NT2/D1 (cell line): ENCODE measurements around the gene SLC24A3.

Source experiments
- DNase-seq: peaks from one replicate; pipeline ENCODE4 v3.0.0-alpha.2; 2011; ENCODE audit warnings: low read depth, low spot score
- H3K27me3 ChIP-seq: 2 replicates; pipeline ENCODE4 v1.6.0; 2011; ENCODE audit warnings: mild to moderate bottlenecking; ENCODE audit not compliant: insufficient read length, insufficient read depth
- H3K36me3 ChIP-seq: 2 replicates; pipeline ENCODE4 v1.6.1; 2011; ENCODE audit warnings: mild to moderate bottlenecking, low read length, mixed read lengths; ENCODE audit not compliant: insufficient read depth, insufficient read length
- H3K4me1 ChIP-seq: 2 replicates; pipeline ENCODE4 v1.5.1; 2011; ENCODE audit not compliant: insufficient read depth, insufficient read length
- H3K4me3 ChIP-seq: 2 replicates; pipeline ENCODE4 v1.5.1; 2011; ENCODE audit warnings: low read depth; ENCODE audit not compliant: insufficient read length
- H3K9ac ChIP-seq: 2 replicates; pipeline ENCODE4 v1.6.0; 2011; ENCODE audit warnings: low read depth; ENCODE audit not compliant: insufficient read length
- H3K9me3 ChIP-seq: 2 replicates; pipeline ENCODE4 v1.5.1; 2011; ENCODE audit warnings: mild to moderate bottlenecking, low read length; ENCODE audit not compliant: insufficient read depth
- SUZ12 ChIP-seq: IDR thresholded peaks from 2 replicates; pipeline ENCODE4 v1.6.1; 2011; ENCODE audit not compliant: insufficient read length, insufficient read depth; ENCODE audit errors: extremely low read depth
- YY1 ChIP-seq: IDR thresholded peaks from 2 replicates; pipeline ENCODE4 v1.6.1; 2011; ENCODE audit not compliant: insufficient read length, insufficient read depth
- ZNF274 ChIP-seq: IDR thresholded peaks from 2 replicates; pipeline ENCODE4 v1.6.1; 2011; ENCODE audit warnings: mild to moderate bottlenecking, low read depth, low read length

Gene SLC24A3

DNA sequence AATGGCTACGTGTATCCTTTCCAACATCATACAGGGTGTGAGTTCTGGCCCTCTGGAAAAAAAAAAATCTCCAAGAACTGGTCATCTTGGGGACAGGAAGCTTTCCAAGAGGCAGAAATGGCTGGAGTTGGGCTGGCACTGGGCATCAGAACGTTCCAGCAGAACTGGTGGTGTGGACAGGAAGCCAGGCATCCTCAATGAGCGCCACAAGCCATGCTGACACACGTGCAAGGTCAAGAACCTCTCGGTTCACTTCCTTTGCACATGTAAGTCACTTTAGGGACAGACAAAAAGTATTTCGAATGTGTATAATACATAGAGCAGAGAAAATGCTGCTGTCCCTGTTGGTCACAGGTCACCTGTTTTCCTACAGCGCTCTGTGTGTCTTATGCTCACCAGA, 518.3 kb downstream of the SLC24A3 start:
- Histone ChIP-seq H3K36me3 (no peaks in the 10 kb centered on the region), H3K9me3 (no peaks in the 10 kb centered on the region), H3K9ac (no peak overlapping the region), H3K4me3 (no peak overlapping the region), H3K27me3 (no peaks in the 10 kb centered on the region), H3K4me1 (no peaks in the 10 kb centered on the region)
- TF ChIP-seq YY1 (no peak), ZNF274 (no peak), SUZ12 (no peak)
- no peak for DNase-seq

DNA sequence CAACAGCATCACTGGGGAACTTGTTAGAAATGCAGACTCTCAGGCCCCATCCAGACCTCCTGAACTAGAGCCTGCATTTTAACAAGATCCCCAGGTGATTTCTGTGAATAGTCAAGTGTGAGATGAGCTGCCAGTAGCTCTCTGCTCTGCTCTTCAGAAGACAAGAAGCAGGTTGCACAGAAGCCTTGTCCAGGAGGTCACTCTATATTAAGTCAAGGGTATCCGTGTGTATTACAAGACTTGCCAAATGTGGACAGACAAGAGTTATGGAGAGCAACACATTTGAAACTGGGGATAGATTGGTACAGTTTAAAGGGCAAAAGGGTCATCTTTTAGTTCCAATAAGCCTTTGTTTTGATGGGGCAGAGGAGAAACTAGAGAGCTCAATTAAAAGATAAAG, 522.4 kb downstream of the SLC24A3 start:
- H3K9ac ChIP-seq: no peak overlapping the region
- no peak for TF ChIP-seq YY1
- TF ChIP-seq SUZ12: no peak
- no peak for TF ChIP-seq ZNF274
- no peaks in the 10 kb centered on the region for H3K9me3 ChIP-seq
- H3K4me1 ChIP-seq: no peaks in the 10 kb centered on the region
- no peaks in the 10 kb centered on the region for H3K36me3 ChIP-seq
- no peak overlapping the region for H3K4me3 ChIP-seq
- DNase-seq: no peak
- H3K27me3 ChIP-seq: no peaks in the 10 kb centered on the region

DNA sequence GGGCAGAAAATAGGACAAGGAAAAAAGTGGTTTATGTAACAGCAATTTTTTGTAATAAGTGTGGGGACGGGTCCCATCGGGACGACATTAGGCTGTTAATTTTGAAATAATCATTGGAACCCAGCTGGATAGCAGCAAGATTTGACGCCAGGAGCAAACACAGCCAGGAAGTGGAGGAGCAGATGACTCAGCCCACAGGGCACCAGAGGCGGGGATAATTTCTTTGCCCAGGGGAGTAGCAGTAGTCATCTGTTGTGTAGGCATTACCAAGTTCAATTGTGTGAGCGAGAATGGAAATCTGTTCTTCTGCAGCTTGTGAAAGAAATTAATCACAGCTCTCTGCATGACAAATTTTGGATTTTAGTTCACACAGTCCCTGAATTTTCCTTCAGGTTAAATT, 523.0 kb downstream of the SLC24A3 start:
- no peak for TF ChIP-seq SUZ12
- TF ChIP-seq YY1: no peak
- no peak for TF ChIP-seq ZNF274
- no peaks in the 10 kb centered on the region for H3K4me1 ChIP-seq
- H3K9me3 ChIP-seq: no peaks in the 10 kb centered on the region
- H3K4me3 ChIP-seq: no peak overlapping the region
- DNase-seq: no peak
- no peaks in the 10 kb centered on the region for H3K36me3 ChIP-seq
- H3K9ac ChIP-seq: no peak overlapping the region
- no peaks in the 10 kb centered on the region for H3K27me3 ChIP-seq

DNA sequence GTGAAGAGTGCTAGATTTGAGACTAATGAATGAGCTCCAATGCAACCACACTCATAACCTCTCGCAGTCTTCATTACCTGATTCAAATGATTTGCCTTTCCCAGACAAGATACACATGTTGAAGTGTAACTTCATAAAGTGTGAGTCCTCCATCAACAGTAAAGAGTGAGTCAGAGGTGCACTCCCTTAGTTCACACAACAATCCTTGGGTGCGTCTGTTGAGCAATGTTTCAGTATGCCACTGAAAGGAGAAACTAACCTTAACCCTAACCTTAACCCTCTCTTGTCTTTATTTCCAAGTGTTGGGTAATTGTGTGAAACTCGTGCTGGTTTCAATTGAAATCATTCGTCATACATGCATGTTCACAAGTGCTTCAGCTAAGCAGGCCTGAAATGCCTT, 524.6 kb downstream of the SLC24A3 start:
- H3K36me3 ChIP-seq: no peaks in the 10 kb centered on the region
- H3K9me3 ChIP-seq: no peaks in the 10 kb centered on the region
- H3K27me3 ChIP-seq: no peaks in the 10 kb centered on the region
- no peaks in the 10 kb centered on the region for H3K4me1 ChIP-seq
- TF ChIP-seq SUZ12 (no peak), YY1 (no peak), ZNF274 (no peak)
- H3K9ac ChIP-seq: no peak overlapping the region
- DNase-seq: no peak
- no peak overlapping the region for H3K4me3 ChIP-seq

DNA sequence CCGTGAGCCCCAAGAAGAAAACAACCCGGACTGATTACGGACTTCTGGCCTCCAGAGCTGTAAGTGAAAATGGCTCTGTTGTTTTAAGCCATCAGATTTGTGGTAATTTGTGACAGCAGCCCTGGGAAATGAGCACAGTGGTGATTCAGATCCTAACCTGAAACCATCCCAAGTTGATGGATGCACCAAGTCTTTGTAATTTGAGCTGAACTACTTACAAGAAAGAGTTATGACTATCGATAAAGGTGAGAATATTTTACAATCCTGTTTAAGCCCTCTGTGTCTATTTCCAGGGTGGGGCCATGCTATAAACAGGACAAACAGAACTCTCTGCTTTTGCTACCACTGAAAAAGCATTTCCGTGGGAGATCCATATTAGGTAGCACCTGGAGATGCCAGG, 526.5 kb downstream of the SLC24A3 start:
- TF ChIP-seq SUZ12 (no peak), ZNF274 (no peak)
- Histone ChIP-seq H3K9me3 (no peaks in the 10 kb centered on the region), H3K27me3 (no peaks in the 10 kb centered on the region), H3K4me1 (no peaks in the 10 kb centered on the region), H3K36me3 (no peaks in the 10 kb centered on the region), H3K9ac (no peak overlapping the region), H3K4me3 (no peak overlapping the region)
- no peak for DNase-seq

DNA sequence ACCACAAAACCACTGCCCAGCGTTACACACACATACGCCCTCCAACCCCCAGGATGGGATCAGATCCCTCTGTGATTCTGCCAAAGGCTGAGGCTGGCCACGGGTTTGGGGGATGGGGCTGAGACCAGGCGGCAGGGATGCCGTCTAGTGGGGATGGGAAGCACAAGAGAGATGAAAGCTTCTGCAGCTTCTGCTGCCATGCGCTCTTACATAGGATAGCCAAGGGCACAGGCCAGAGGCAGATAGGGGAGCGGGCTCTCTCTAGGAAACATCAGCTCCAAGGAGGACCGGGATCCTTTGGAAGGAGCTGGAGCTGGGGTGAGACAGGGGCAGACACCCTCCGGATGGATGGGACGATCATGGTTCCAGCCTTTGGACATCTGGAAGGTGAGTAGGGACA, 526.9 kb downstream of the SLC24A3 start:
- TF ChIP-seq YY1 (no peak), ZNF274 (no peak), SUZ12 (no peak)
- H3K27me3 ChIP-seq: no peaks in the 10 kb centered on the region
- H3K4me3 ChIP-seq: no peak overlapping the region
- DNase-seq: no peak
- H3K9ac ChIP-seq: no peak overlapping the region
- no peaks in the 10 kb centered on the region for H3K36me3 ChIP-seq
- no peaks in the 10 kb centered on the region for H3K9me3 ChIP-seq
- no peaks in the 10 kb centered on the region for H3K4me1 ChIP-seq

DNA sequence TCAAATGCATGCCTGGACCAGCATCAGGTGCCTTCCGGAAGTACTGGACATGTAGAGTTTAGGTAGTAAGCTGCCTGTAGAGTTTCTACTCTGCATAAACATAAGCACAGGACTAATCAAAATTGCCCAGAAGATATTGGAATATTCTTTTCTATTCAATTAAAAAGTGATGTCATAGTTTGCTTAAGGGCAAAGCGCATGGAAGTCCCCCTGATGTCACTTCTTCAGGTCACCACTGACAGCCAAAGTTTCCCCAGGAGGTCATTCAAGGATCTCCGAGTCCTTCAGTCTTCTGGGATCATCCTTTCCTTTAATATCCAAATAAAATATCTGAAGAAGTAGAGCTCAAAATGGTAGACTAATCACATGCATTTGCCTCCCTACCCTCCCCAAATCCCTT, 528.1 kb downstream of the SLC24A3 start:
- H3K9ac ChIP-seq: no peak overlapping the region
- TF ChIP-seq YY1 (no peak), SUZ12 (no peak), ZNF274 (no peak)
- peaks cover 6% of the 10 kb centered on the region for H3K9me3 ChIP-seq
- no peak for DNase-seq
- H3K4me1 ChIP-seq: no peaks in the 10 kb centered on the region
- no peak overlapping the region for H3K4me3 ChIP-seq
- H3K36me3 ChIP-seq: no peaks in the 10 kb centered on the region
- H3K27me3 ChIP-seq: no peaks in the 10 kb centered on the region

DNA sequence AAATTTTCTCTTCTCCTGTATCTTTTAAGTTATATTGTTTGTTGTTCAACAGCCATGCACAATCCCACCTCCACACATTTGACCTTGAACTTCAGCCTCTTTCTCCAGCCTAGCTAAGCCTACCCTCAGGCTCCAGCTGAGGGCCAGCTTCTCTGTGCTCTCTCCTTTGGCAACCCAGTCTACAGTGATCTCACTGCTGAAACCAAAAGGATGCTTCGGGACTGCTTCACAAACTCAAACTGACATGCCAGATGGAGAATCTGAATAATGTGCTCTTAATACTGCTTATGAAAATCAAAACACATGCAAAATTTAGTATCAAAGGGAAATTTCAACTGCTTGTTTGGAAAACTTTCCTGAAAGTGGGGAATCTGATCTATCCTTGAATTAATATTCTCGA, 529.5 kb downstream of the SLC24A3 start:
- peaks cover 11% of the 10 kb centered on the region for H3K9me3 ChIP-seq
- no peaks in the 10 kb centered on the region for H3K4me1 ChIP-seq
- no peaks in the 10 kb centered on the region for H3K27me3 ChIP-seq
- H3K4me3 ChIP-seq: no peak overlapping the region
- no peak overlapping the region for H3K9ac ChIP-seq
- no peaks in the 10 kb centered on the region for H3K36me3 ChIP-seq
- TF ChIP-seq YY1 (no peak), SUZ12 (no peak), ZNF274 (no peak)
- no peak for DNase-seq
